OCI-LY1 (cell line): ENCODE results near the gene SLC38A8.

Experiments used
- H2AFZ ChIP-seq: fragments of 200-600 bp; sonication (generic), shearing (Covaris generic); 2 replicates; pipeline ENCODE4 v1.6.0; 2014; ENCODE audit warnings: antibody characterized with exemption, mild to moderate bottlenecking, low read length
- H3F3A ChIP-seq: fragments of 200-600 bp; sonication (generic), shearing (Covaris generic); 2 replicates; pipeline ENCODE4 v1.6.0; 2014; ENCODE audit warnings: mild to moderate bottlenecking, antibody characterized with exemption, low read length, moderate library complexity; ENCODE audit not compliant: insufficient read depth
- H3K27ac ChIP-seq: fragments of 200-600 bp; sonication (generic); 2 replicates; pipeline ENCODE4 v1.5.1; 2014; ENCODE audit warnings: low read length, mixed run types, mild to moderate bottlenecking, low read depth; ENCODE audit not compliant: poor library complexity, severe bottlenecking
- H3K27me3 ChIP-seq: fragments of 200-600 bp; sonication (generic); 2 replicates; pipeline ENCODE4 v1.6.0; 2014; ENCODE audit warnings: antibody characterized with exemption, mild to moderate bottlenecking, low read length, moderate library complexity; ENCODE audit not compliant: insufficient read depth
- H3K36me3 ChIP-seq: fragments of 200-600 bp; sonication (generic); 2 replicates; pipeline ENCODE4 v1.6.1; 2014; ENCODE audit warnings: mild to moderate bottlenecking, antibody characterized with exemption, low read length, moderate library complexity, mixed read lengths; ENCODE audit not compliant: insufficient read depth
- H3K4me1 ChIP-seq: fragments of 200-600 bp; sonication (generic); 2 replicates; pipeline ENCODE4 v1.5.1; 2014; ENCODE audit warnings: mild to moderate bottlenecking, low read length, moderate library complexity; ENCODE audit not compliant: insufficient read depth, severe bottlenecking
- H3K4me2 ChIP-seq: fragments of 200-600 bp; sonication (generic), shearing (Covaris generic); 2 replicates; pipeline ENCODE4 v1.6.1; 2014; ENCODE audit warnings: low read length
- H3K4me3 ChIP-seq: fragments of 200-600 bp; sonication (generic); 2 replicates; pipeline ENCODE4 v1.5.1; 2014; ENCODE audit warnings: low read length, low read depth, mild to moderate bottlenecking, mixed read lengths; ENCODE audit not compliant: poor library complexity, severe bottlenecking
- H3K79me2 ChIP-seq: fragments of 200-600 bp; shearing (Covaris generic); 2 replicates; pipeline ENCODE4 v1.6.1; 2016; ENCODE audit warnings: mixed run types, low read length, mixed read lengths; ENCODE audit not compliant: insufficient read depth
- H3K9ac ChIP-seq: fragments of 200-600 bp; sonication (generic), shearing (Covaris generic); 2 replicates; pipeline ENCODE4 v1.6.1; 2014; ENCODE audit warnings: mild to moderate bottlenecking, low read length, mixed read lengths
- H3K9me2 ChIP-seq: fragments of 200-600 bp; sonication (generic), shearing (Covaris generic); 2 replicates; pipeline ENCODE4 v1.6.1; 2014; ENCODE audit warnings: low read depth, mild to moderate bottlenecking, low read length, mixed read lengths
- H3K9me3 ChIP-seq: fragments of 200-600 bp; shearing (Covaris generic); 2 replicates; pipeline ENCODE4 v1.6.1; 2014; ENCODE audit warnings: low read length, mixed read lengths
- H4K20me1 ChIP-seq: fragments of 200-600 bp; sonication (generic), shearing (Covaris generic); 2 replicates; pipeline ENCODE4 v1.6.0; 2016; ENCODE audit warnings: mild to moderate bottlenecking, low read length; ENCODE audit not compliant: insufficient read depth
- EZH2 ChIP-seq: fragments of 200-600 bp; sonication (generic), shearing (Covaris generic); IDR thresholded peaks from 2 replicates; pipeline ENCODE4 v1.8.0; 2017; ENCODE audit warnings: borderline replicate concordance, mixed run types, mild to moderate bottlenecking, antibody characterized with exemption, low read length, moderate library complexity, mixed read lengths
- TF ChIP-seq, protein P1 (sequence below): fragments of 200-600 bp; sonication (generic), shearing (Covaris generic); IDR thresholded peaks from 2 replicates; pipeline ENCODE4 v1.5.1; 2017; ENCODE audit warnings: mild to moderate bottlenecking, antibody characterized with exemption, low read length, moderate library complexity, mixed read lengths

Gene SLC38A8

DNA sequence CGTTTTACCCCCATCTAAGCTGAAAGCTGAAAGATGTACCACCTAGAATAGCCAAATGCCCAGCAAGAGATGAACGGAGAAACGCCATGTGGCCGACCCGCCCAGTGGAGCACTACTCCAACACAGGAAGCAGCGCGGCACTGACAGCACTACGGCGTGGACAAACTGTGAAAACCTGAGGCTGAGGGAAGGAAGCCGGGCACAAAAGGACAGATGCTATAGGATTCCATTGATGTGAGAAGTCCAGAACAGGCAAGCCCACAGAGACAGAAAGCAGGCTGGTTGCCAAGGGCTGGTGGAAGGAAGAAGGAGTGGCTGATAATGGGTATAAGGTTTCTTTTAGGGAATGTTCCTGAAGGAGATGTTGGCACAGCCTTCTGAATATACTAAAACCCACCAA, 29.4 kb upstream of the SLC38A8 start:
- no peak overlapping the region for H3K4me2 ChIP-seq
- no peaks in the 10 kb centered on the region for H3F3A ChIP-seq
- peaks cover 91% of the 10 kb centered on the region for H3K36me3 ChIP-seq
- no peaks in the 10 kb centered on the region for H3K4me1 ChIP-seq
- H3K4me3 ChIP-seq: no peak overlapping the region
- H3K9me2 ChIP-seq: no peaks in the 10 kb centered on the region
- TF ChIP-seq, protein P1, sequence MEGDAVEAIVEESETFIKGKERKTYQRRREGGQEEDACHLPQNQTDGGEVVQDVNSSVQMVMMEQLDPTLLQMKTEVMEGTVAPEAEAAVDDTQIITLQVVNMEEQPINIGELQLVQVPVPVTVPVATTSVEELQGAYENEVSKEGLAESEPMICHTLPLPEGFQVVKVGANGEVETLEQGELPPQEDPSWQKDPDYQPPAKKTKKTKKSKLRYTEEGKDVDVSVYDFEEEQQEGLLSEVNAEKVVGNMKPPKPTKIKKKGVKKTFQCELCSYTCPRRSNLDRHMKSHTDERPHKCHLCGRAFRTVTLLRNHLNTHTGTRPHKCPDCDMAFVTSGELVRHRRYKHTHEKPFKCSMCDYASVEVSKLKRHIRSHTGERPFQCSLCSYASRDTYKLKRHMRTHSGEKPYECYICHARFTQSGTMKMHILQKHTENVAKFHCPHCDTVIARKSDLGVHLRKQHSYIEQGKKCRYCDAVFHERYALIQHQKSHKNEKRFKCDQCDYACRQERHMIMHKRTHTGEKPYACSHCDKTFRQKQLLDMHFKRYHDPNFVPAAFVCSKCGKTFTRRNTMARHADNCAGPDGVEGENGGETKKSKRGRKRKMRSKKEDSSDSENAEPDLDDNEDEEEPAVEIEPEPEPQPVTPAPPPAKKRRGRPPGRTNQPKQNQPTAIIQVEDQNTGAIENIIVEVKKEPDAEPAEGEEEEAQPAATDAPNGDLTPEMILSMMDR: no peak
- no peak for TF ChIP-seq EZH2
- no peak overlapping the region for H3K9ac ChIP-seq
- no peak overlapping the region for H3K27ac ChIP-seq
- H4K20me1 ChIP-seq: no peaks in the 10 kb centered on the region
- H3K9me3 ChIP-seq: no peaks in the 10 kb centered on the region
- no peaks in the 10 kb centered on the region for H3K79me2 ChIP-seq
- no peaks in the 10 kb centered on the region for H3K27me3 ChIP-seq
- H2AFZ ChIP-seq: no peak overlapping the region

- H3K9me2 ChIP-seq: no peaks in the 10 kb centered on the region
- H3F3A ChIP-seq: no peaks in the 10 kb centered on the region; the same call in 1 of the 2 replicates
- no peak overlapping the region for H3K9ac ChIP-seq
- no peaks in the 10 kb centered on the region for H4K20me1 ChIP-seq
- no peaks in the 10 kb centered on the region for H3K4me1 ChIP-seq
- no peaks in the 10 kb centered on the region for H3K9me3 ChIP-seq
- no peak for TF ChIP-seq EZH2
- TF ChIP-seq, protein P1: no peak
- H3K27me3 ChIP-seq: no peaks in the 10 kb centered on the region
- peaks cover 93% of the 10 kb centered on the region for H3K36me3 ChIP-seq
- no peak overlapping the region for H3K4me2 ChIP-seq
- no peak overlapping the region for H2AFZ ChIP-seq
- no peaks in the 10 kb centered on the region for H3K79me2 ChIP-seq
- H3K4me3 ChIP-seq: no peak overlapping the region
- H3K27ac ChIP-seq: no peak overlapping the region
Observed at GRCh38 chr16:84071121-84071520, 28.5 kb upstream of the SLC38A8 start.

GRCh38 chr16:84069540-84069939, 26.9 kb upstream of the SLC38A8 start:
- Histone ChIP-seq H3K36me3 (peaks cover 94% of the 10 kb centered on the region), H3K79me2 (no peaks in the 10 kb centered on the region), H3F3A (no peaks in the 10 kb centered on the region; the same call in 1 of the 2 replicates)

More at GRCh38 chr16:84069540-84069939, 26.9 kb upstream of the SLC38A8 start:
- H3K4me1 ChIP-seq: no peaks in the 10 kb centered on the region
- H3K9me2 ChIP-seq: no peaks in the 10 kb centered on the region
- no peak overlapping the region for H3K4me2 ChIP-seq
- no peaks in the 10 kb centered on the region for H3K27me3 ChIP-seq
- H3K4me3 ChIP-seq: no peak overlapping the region
- no peak overlapping the region for H3K9ac ChIP-seq
- TF ChIP-seq EZH2: no peak
- TF ChIP-seq, protein P1: no peak
- H3K9me3 ChIP-seq: no peaks in the 10 kb centered on the region
- H3K27ac ChIP-seq: no peak overlapping the region
- no peak overlapping the region for H2AFZ ChIP-seq
- no peaks in the 10 kb centered on the region for H4K20me1 ChIP-seq
